HG02938 (cell line): ENCODE results near the gene RRAS2.
A peak's percentile ranks its signal among the peaks of the same experiment; 100 is the strongest.

Source experiments
- ATAC-seq: cut with Tn5 transposase; IDR thresholded peaks from one replicate; pipeline ENCODE4 v1.9.1; 2021; ENCODE audit warnings: mild to moderate bottlenecking, moderate library complexity; ENCODE audit not compliant: unreplicated experiment

The RRAS2 gene

GRCh38 chr11:14340721-14341120 lies 18.3 kb downstream of the RRAS2 start:
- no peak for ATAC-seq

- ATAC-seq, result no peak
Observed at GRCh38 chr11:14339356-14339755, 19.6 kb downstream of the RRAS2 start.

- ATAC-seq, result no peak
Observed at GRCh38 chr11:14336507-14337503, 22.2 kb downstream of the RRAS2 start.

- ATAC-seq, result no peak
Observed at GRCh38 chr11:14335712-14336111, 23.3 kb downstream of the RRAS2 start.

GRCh38 chr11:14334893-14335292 lies 24.1 kb downstream of the RRAS2 start:
- peak; percentile 48 for ATAC-seq

GRCh38 chr11:14334192-14334591 lies 24.8 kb downstream of the RRAS2 start:
- ATAC-seq, result no peak

- no peak for ATAC-seq
Observed at GRCh38 chr11:14331476-14332136, 27.4 kb downstream of the RRAS2 start.

- ATAC-seq, result no peak
Observed at GRCh38 chr11:14330881-14331280, 28.1 kb downstream of the RRAS2 start.

- no peak for ATAC-seq
Observed at GRCh38 chr11:14329702-14330101, 29.3 kb downstream of the RRAS2 start.

GRCh38 chr11:14327116-14327515 lies 31.9 kb downstream of the RRAS2 start:
- ATAC-seq, result no peak

- no peak for ATAC-seq
Observed at GRCh38 chr11:14323118-14323676, 35.8 kb downstream of the RRAS2 start.

- ATAC-seq, result no peak
Observed at GRCh38 chr11:14322510-14322909, 36.5 kb downstream of the RRAS2 start.

- no peak for ATAC-seq
Observed at GRCh38 chr11:14320020-14320419, 39.0 kb downstream of the RRAS2 start.

- no peak for ATAC-seq
Observed at GRCh38 chr11:14318581-14318981, 40.4 kb downstream of the RRAS2 start.

- no peak for ATAC-seq
Observed at GRCh38 chr11:14317659-14318325, 41.2 kb downstream of the RRAS2 start.

GRCh38 chr11:14315130-14315529 lies 43.9 kb downstream of the RRAS2 start:
- ATAC-seq, result peak; percentile 40

- no peak for ATAC-seq
Observed at GRCh38 chr11:14314127-14314526, 44.9 kb downstream of the RRAS2 start.

GRCh38 chr11:14312736-14313438 lies 46.1 kb downstream of the RRAS2 start:
- ATAC-seq, result no peak

GRCh38 chr11:14310679-14311078 lies 48.3 kb downstream of the RRAS2 start:
- ATAC-seq, result no peak

GRCh38 chr11:14309425-14310192 lies 49.4 kb downstream of the RRAS2 start:
- no peak for ATAC-seq
